NB4 (cell line): ENCODE data around the gene CCDC171.

Source experiments
- DNase-seq: peaks from one replicate; pipeline ENCODE4 v3.0.0; 2010; ENCODE audit warnings: low read depth
- H3K4me3 ChIP-seq: one replicate; pipeline ENCODE4 v1.5.1; 2011; ENCODE audit warnings: mild to moderate bottlenecking, low read depth, low read length, moderate library complexity
- MAX ChIP-seq: IDR thresholded peaks from 2 replicates; pipeline ENCODE4 v1.6.1; 2011; ENCODE audit warnings: low read depth, low read length
- MYC ChIP-seq: IDR thresholded peaks from 2 replicates; pipeline ENCODE4 v1.6.1; 2011; ENCODE audit warnings: low read depth, low read length
- POLR2A ChIP-seq: IDR thresholded peaks from 2 replicates; pipeline ENCODE4 v1.6.1; 2011; ENCODE audit warnings: mild to moderate bottlenecking; ENCODE audit not compliant: insufficient read length; ENCODE audit errors: extremely low read depth
- TF ChIP-seq, protein P1 (sequence below): IDR thresholded peaks from one replicate; pipeline ENCODE4 v1.5.1; 2012; ENCODE audit warnings: low read depth, low read length

CCDC171 gene

DNA sequence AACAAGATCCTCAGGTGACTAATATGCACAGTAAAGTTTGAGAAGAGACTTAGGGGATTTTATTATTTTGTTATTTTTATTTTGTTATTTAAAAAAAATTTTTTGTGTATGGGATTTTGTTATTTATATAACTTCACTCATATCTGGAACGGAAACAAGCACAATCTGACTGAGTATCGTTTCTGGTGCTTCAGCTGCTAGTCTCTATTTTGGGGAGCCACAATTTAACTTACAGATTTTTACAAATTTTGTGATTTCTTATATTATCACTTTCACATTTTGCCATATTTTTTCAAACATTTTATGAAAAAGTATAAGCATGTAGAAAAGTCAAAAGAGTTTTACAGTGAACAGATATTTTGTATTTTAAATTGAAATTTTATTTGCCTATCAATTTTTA, 208.7 kb downstream of the CCDC171 start:
- TF ChIP-seq MYC (no peak), MAX (no peak), POLR2A (no peak)
- TF ChIP-seq, protein P1, sequence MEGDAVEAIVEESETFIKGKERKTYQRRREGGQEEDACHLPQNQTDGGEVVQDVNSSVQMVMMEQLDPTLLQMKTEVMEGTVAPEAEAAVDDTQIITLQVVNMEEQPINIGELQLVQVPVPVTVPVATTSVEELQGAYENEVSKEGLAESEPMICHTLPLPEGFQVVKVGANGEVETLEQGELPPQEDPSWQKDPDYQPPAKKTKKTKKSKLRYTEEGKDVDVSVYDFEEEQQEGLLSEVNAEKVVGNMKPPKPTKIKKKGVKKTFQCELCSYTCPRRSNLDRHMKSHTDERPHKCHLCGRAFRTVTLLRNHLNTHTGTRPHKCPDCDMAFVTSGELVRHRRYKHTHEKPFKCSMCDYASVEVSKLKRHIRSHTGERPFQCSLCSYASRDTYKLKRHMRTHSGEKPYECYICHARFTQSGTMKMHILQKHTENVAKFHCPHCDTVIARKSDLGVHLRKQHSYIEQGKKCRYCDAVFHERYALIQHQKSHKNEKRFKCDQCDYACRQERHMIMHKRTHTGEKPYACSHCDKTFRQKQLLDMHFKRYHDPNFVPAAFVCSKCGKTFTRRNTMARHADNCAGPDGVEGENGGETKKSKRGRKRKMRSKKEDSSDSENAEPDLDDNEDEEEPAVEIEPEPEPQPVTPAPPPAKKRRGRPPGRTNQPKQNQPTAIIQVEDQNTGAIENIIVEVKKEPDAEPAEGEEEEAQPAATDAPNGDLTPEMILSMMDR, result no peak
- DNase-seq, result no peak
- H3K4me3 ChIP-seq, result no peak overlapping the region

DNA sequence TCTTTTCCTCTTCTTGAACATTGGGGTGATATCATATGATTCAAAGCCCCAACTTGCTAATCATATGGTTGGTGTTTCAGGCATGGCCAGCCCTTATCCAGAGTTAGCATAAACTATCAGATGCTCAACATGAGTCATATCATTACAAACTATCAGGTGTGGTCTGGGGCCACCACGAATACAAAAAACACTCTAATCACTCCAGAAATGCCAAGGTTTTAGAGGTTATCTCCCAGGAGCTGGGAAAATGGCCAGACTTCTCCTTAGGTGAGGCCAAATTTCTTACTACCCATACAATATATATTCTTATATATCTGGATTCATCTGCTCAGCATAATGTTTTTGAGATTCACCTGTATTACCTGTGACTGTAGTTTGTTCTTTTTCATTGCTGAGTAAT, 210.5 kb downstream of the CCDC171 start:
- no peak for TF ChIP-seq POLR2A
- no peak overlapping the region for H3K4me3 ChIP-seq
- DNase-seq, result no peak

- DNase-seq, result no peak
- TF ChIP-seq, protein P1, result no peak
- TF ChIP-seq POLR2A (no peak), MYC (no peak), MAX (no peak)
- no peak overlapping the region for H3K4me3 ChIP-seq
Observed at GRCh38 chr9:15764131-15764530, 211.3 kb downstream of the CCDC171 start.

DNA sequence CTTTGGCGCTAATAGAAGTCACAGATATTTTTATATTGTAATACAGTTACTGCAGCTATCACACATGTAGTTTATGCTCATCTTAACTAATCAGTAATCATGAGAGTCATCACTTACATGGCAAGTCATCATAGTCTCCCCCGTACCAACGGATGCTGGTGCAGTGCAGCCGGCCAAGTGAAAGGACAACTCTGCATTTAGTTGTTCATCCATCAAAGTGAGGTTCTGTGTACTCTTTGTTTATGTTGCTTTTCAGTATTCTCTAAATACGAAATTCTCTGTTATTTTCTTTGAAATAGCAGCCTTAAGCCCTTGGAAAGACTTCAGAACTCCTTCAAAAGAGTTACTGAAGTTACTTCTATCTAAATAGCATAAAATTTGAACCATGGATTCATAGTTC, 216.7 kb downstream of the CCDC171 start:
- DNase-seq, result no peak
- H3K4me3 ChIP-seq, result no peak overlapping the region
- TF ChIP-seq MYC, result no peak

- DNase-seq, result no peak
- TF ChIP-seq MYC (no peak), POLR2A (no peak), MAX (no peak)
- TF ChIP-seq, protein P1, result no peak
- no peak overlapping the region for H3K4me3 ChIP-seq
Observed at GRCh38 chr9:15778861-15779260, 226.0 kb downstream of the CCDC171 start.

GRCh38 chr9:15782106-15782505, 229.3 kb downstream of the CCDC171 start:
- no peak for DNase-seq
- no peak for TF ChIP-seq MYC
- TF ChIP-seq MAX, result no peak
- TF ChIP-seq, protein P1, result no peak
- no peak for TF ChIP-seq POLR2A
- no peak overlapping the region for H3K4me3 ChIP-seq

DNA sequence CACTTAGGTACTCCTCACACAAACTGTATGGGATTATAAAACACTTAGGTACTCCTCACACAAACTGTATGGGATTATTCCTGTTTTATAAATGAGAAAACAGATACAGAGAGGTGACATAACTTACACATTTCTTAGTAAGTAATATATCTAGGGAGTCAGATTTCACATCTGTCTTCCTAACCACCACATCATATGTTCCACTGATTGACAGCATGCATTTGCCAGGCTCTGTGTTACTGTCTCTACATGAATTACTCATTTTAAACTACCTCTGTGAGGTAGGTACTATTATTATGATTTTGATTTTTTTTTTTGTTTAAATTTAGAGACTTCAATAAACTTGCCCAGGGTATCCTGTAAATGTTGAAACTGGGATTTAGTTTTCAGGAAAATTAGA, 232.7 kb downstream of the CCDC171 start:
- no peak for DNase-seq
- TF ChIP-seq MAX (no peak), MYC (no peak)
- TF ChIP-seq, protein P1, result no peak
- no peak overlapping the region for H3K4me3 ChIP-seq
